GM21786 (cell line): ENCODE data around the gene RTTN.
"Not testable (repeated sequence)": the region's sequence is repeated elsewhere in the genome, so short reads cannot be mapped to it uniquely, and the experiment has no call there.

Source experiments
- ATAC-seq: cut with Tn5 transposase; IDR thresholded peaks from one replicate; pipeline ENCODE4 v1.9.1; 2021; ENCODE audit not compliant: unreplicated experiment

RTTN gene

GRCh38 chr18:70154591-70155194 lies 50.8 kb downstream of the RTTN start:
- ATAC-seq: no peak

DNA sequence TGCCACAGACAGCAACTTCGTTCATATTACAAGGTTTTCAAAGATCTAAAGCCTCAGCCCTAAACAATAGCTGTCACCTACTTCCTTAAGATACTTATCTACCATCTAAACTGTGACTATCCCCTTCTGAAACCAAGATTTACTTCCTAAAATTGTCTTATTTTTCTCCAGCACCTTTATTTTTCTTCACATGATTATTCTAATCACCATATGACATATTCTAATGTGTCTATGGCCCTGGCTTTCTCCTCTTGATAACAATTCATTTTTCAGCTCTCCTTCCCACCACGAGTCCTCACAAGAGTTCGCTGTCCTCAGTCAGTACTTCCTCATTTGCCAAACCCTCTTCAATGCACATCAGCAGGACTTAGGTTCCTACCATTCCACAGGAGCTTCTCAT lies 53.9 kb downstream of the RTTN start:
- no peak for ATAC-seq

DNA sequence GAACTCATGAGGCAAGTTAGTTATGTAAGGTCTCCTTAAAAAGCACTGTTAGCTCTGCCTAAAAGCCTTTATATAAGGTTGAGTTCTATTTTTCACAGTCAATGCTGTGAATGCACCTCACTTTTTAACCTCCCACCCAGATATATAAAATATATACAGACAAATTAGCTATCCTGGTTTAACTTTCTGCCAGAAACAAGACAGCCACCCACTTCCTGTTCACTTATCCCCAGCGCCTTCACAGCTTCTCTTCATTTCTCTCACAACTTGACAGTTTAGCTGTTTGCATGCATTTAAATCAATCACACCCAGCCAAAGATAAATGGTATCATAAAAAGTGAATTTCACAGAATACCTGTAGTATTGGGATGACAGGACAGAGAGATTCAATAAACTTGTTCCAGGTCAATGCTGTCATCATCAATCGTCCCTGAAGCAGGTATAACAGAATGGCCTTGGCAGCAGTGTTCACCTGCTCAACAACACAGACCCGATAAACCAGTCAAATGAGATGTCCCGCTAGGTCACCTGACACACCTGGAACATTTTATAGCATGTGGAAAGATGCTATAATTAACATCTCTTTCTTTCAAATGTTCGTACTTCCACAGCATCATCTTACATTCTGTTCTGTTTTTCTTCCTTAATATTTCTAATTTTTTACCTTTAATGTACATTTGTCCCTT lies 55.7 kb downstream of the RTTN start:
- no peak for ATAC-seq

DNA sequence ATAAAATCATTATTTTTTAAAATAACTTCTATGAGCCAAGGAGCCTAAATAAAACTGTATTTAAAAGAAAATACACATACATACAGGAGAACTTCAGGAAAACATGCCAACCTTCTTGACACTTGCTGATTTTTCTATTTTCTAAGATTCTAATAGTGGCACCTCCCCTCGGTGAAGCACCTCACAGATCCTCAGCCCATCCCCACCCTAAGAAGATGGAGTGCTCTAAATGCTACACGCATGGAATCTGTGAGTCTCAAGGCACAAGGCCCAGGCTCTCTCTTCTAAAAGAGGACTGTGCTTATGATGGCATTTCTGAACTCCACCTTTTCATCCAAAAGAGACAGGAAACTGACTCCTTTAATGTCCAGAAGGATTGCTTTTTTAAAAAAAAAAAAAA lies 56.3 kb downstream of the RTTN start:
- ATAC-seq: no peak

- ATAC-seq: no peak
Measured at GRCh38 chr18:70148039-70148938, 57.2 kb downstream of the RTTN start.

DNA sequence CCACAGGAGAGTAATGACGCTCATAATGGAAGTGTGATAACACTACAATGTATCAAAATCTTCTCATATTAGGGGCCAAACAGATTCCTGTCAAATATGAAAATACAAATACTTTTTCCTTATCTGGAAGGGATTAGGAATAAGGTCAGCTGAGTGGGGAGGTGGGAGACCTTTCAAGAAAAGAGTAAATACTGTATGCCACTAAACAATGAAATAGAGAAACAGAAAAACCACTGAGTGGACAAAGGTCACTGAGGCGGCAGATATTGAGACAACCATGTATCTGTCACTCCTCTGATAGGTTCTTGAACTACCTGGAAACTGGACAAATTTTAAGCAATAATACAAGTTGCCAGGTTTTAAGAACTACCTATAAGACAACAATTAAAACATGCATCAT lies 59.3 kb downstream of the RTTN start:
- ATAC-seq: no peak

GRCh38 chr18:70142001-70142400 lies 63.5 kb downstream of the RTTN start:
- ATAC-seq: no peak

DNA sequence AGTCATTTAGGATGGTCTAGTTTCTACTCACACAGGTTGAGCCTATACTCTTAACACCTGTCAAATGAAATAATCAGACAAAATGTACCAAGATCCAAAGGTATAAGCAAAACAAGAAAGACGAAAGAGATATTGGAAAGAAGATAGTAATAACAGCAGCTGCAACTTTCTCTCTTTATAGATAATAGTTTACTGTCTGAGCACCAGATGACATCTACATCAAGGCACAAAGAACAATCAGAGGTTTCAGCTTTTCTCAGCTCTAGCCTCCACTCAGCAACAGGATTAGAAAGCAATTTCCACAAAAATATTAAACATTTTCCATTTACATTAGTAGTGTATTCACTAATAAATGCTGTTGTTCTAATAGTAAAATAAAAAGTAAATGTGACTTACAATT lies 66.3 kb downstream of the RTTN start:
- ATAC-seq: no peak

GRCh38 chr18:70135604-70136003 lies 69.9 kb downstream of the RTTN start:
- ATAC-seq: no peak

DNA sequence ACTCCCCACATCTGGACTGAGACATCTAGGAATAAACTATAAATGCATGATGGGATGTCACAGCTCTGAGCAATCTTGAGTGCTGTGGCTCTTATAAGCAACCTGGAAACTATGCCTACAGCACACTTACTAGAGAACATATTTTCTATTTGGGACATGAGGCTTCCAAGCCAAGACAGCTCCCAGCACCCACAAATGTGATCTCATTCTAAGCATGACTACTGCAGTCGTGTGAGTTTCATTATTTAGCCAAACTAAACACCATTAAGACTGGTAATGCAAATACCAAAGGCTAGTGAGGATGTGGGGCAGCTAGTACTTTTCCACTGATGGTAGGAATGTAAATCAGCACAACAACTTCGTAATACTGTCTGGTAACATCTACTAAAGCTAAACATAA lies 72.5 kb downstream of the RTTN start:
- no peak for ATAC-seq

DNA sequence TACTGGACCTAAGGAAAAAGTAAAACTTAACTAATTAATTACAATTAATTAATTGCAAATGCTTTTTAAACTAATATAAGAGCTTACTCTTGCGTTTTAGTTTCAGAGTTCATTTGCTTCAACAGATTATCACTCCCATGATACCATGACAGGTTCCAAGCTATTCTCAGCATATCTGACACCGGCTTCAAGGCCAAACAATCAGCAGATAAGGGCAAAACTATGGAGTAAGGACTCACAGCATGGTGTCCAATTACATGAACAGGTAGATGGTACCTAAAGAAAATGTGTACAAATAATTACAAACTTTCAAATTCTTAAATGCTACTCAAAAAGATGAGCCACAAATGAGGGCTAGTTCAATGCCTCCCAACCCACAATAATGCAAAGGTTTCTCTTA lies 77.2 kb downstream of the RTTN start:
- no peak for ATAC-seq

DNA sequence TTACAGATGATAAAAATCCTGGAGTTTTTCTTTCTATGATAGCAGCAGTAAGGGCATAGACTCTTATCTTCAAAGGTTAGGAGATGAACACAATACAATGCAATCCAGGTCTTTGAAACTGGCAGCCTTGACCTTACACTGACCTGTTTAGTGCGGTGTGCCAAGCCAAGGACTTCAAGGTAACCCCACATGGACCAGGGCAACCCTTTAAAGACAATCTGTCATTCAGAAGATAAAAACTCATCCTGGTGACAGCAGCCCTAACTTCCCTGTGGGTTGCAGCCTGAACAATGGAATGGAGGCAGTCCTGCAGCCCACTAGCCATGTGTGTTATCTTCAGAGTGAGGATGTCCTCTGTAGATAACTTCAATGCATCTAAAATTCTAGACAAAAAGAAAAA lies 78.1 kb downstream of the RTTN start:
- ATAC-seq: no peak

DNA sequence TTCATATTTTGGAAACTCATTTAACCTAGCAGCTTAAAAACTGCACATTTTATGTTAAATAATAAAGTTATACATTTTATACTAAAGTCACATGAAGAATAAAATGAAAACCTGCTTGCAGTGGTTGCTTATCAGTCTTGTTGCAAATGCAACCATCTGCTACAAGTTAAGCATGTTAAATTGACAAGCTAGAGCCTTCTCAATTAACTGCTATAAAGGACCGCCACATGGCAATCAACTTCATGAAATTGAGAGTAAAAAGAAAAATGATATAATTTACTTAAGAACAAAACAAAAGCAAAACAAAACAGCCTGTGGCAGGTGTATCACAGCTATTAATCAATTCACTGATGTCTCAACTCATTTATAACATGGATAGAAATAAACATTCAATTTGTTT lies 78.7 kb downstream of the RTTN start:
- ATAC-seq: no peak

- ATAC-seq: no peak
Measured at GRCh38 chr18:70124139-70124538, 81.3 kb downstream of the RTTN start.

GRCh38 chr18:70121842-70122241 lies 83.6 kb downstream of the RTTN start:
- no peak for ATAC-seq

- ATAC-seq: no peak
Measured at GRCh38 chr18:70116949-70117348, 88.5 kb downstream of the RTTN start.

GRCh38 chr18:70113511-70113910 lies 92.0 kb downstream of the RTTN start:
- ATAC-seq: no peak

GRCh38 chr18:70110678-70111077 lies 94.8 kb downstream of the RTTN start:
- ATAC-seq: no peak

DNA sequence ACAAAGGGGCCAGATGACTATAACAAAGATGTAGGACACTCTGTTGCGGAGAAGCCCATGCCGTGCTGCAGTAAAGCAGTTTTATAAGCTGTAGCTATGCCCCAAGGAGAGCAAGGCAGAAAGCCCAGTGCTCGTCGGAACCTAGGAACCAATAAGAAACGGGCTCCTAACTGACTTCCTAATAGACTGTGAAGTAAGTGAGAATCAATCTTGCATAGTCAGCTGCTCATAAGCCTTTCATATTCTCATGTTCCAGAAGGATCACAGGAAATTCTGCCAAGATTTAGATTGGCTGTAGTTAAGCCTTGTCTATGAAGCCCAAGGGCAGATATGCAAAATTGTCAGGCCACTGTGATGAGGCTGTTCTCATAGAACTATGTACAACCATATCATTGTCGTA lies 98.4 kb downstream of the RTTN start:
- ATAC-seq: no peak

GRCh38 chr18:70102854-70103253 lies 102.6 kb downstream of the RTTN start:
- not testable (repeated sequence) for ATAC-seq

DNA sequence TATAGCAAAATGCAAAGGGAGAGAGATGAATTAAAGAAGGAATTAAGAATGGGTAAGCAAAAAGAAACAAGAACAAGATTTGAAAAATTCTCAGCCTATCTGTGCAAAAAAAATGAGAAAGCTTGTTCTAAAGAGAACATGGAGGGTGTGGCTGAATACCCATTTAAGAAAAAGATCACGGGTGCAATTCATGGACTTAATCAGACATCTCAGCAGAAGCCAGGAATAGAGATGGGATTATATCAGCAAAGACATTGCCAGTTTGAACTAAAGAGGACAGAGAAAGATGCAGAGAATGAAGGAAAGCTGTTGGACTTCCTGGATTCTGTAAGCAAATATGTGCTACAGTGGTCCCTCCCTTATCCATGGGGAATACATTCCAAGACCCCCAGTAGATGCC lies 115.6 kb downstream of the RTTN start:
- no peak for ATAC-seq

GRCh38 chr18:70086085-70086484 lies 119.4 kb downstream of the RTTN start:
- ATAC-seq: no peak
